Hepatocyte (in vitro differentiated cells): ENCODE data around the gene PTPRD. TPM values are rescaled to one million over a fixed set of nuclear protein-coding genes. Genes with fewer than 3 reads are reported as not detected.

Experiments
- DNase-seq: peaks from one replicate; pipeline ENCODE4 v3.0.0-alpha.2; 2016; ENCODE audit warnings: low spot score
- H2AFZ ChIP-seq: fragments of 200-600 bp; sonication (generic); 2 replicates; pipeline ENCODE4 v1.6.0; 2016; ENCODE audit warnings: antibody characterized with exemption, mild to moderate bottlenecking
- H3K27ac ChIP-seq: fragments of 200-600 bp; sonication (generic); 2 replicates; pipeline ENCODE4 v1.5.1; 2016; ENCODE audit warnings: mild to moderate bottlenecking
- H3K27me3 ChIP-seq: fragments of 200-600 bp; sonication (generic); 2 replicates; pipeline ENCODE4 v1.6.1; 2016
- H3K36me3 ChIP-seq: fragments of 200-600 bp; sonication (generic); replicated peaks from 2 replicates; pipeline ENCODE4 v1.5.1; 2016; ENCODE audit warnings: low read depth; ENCODE audit not compliant: insufficient read depth
- H3K4me1 ChIP-seq: fragments of 200-600 bp; sonication (generic); 2 replicates; pipeline ENCODE4 v1.5.1; 2016; ENCODE audit warnings: mild to moderate bottlenecking, moderate library complexity; ENCODE audit not compliant: insufficient read depth
- H3K4me2 ChIP-seq: fragments of 200-600 bp; sonication (generic); 2 replicates; pipeline ENCODE4 v1.6.0; 2016
- H3K4me3 ChIP-seq: fragments of 200-600 bp; sonication (generic); 2 replicates; pipeline ENCODE4 v1.5.1; 2016; ENCODE audit warnings: mild to moderate bottlenecking
- H3K79me2 ChIP-seq: fragments of 200-600 bp; sonication (generic); 2 replicates; pipeline ENCODE4 v1.6.0; 2017; ENCODE audit warnings: mild to moderate bottlenecking
- H3K9me2 ChIP-seq: fragments of 200-600 bp; sonication (generic); replicated peaks from 2 replicates; pipeline ENCODE4 v1.6.0; 2017; ENCODE audit warnings: mild to moderate bottlenecking; ENCODE audit not compliant: insufficient read depth
- H3K9me3 ChIP-seq: fragments of 200-600 bp; sonication (generic); 2 replicates; pipeline ENCODE4 v1.5.1; 2016; ENCODE audit warnings: low read depth, mild to moderate bottlenecking
- H4K20me1 ChIP-seq: fragments of 200-600 bp; sonication (generic); 2 replicates; pipeline ENCODE4 v1.6.0; 2016; ENCODE audit warnings: mild to moderate bottlenecking; ENCODE audit not compliant: insufficient read depth, poor library complexity, severe bottlenecking
- EZH2 ChIP-seq: fragments of 200-600 bp; sonication (generic); IDR thresholded peaks from 2 replicates; pipeline ENCODE4 v1.6.1; 2016; ENCODE audit warnings: antibody characterized with exemption, mild to moderate bottlenecking, borderline replicate concordance
- EZH2phosphoT487 ChIP-seq: fragments of 200-600 bp; sonication (generic); IDR thresholded peaks from one replicate; pipeline ENCODE4 v1.6.1; 2018; ENCODE audit warnings: antibody characterized with exemption, mild to moderate bottlenecking, low read depth, moderate library complexity; ENCODE audit not compliant: unreplicated experiment, severe bottlenecking
- WGBS: methylation state at CpG from one replicate; pipeline ENCODE4 v1.1.6; 2016; ENCODE audit warnings: low lambda C conversion rate; ENCODE audit errors: missing lambda C conversion rate; 5-methylcytosine and 5-hydroxymethylcytosine counted together
- polyA plus RNA-seq: library from polyadenylated mRNA; unstranded; fragments of >200 nt; fragmentation: Nextera tagmentation; extraction: Ambion mirVana; gene quantifications from 2 replicates; pipeline ENCODE4 v1.2.1, GENCODE V29; 2016
- total RNA-seq: library from RNA; depleted of rRNA; stranded (reverse); fragments of >200 nt; gene quantifications from 2 replicates; pipeline ENCODE4 v1.2.3, GENCODE V29; 2014
- TF ChIP-seq, protein P1 (sequence below): fragments of 200-600 bp; sonication (generic); IDR thresholded peaks from 2 replicates; pipeline ENCODE4 v1.5.1; 2016; ENCODE audit warnings: antibody characterized with exemption, mild to moderate bottlenecking; ENCODE audit not compliant: poor library complexity

PTPRD gene
- total and polyA plus RNA-seq, 2 experiments from 2014 or later = 6.5 to 77.6 TPM

DNA sequence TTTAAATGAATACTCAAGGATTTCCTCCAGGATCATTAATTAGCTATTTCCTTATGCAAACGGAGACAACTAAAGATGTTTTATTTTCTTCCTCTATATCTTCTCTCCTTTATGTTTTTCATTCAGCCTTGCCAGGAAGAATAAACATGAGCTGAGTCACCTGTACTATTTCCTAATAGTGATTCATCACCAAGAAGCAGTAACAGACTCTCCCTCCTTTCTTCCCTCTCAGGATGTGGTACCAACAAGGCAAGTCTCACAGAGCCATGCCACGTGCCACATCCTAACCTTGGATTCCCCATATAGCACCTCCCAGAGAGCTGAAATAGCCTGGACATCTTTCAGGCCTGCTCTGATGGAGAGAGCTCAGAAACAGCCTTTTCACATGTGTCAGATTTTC, 2054.6 kb downstream of the PTPRD start:
- no peak for TF ChIP-seq EZH2phosphoT487
- TF ChIP-seq, protein P1, sequence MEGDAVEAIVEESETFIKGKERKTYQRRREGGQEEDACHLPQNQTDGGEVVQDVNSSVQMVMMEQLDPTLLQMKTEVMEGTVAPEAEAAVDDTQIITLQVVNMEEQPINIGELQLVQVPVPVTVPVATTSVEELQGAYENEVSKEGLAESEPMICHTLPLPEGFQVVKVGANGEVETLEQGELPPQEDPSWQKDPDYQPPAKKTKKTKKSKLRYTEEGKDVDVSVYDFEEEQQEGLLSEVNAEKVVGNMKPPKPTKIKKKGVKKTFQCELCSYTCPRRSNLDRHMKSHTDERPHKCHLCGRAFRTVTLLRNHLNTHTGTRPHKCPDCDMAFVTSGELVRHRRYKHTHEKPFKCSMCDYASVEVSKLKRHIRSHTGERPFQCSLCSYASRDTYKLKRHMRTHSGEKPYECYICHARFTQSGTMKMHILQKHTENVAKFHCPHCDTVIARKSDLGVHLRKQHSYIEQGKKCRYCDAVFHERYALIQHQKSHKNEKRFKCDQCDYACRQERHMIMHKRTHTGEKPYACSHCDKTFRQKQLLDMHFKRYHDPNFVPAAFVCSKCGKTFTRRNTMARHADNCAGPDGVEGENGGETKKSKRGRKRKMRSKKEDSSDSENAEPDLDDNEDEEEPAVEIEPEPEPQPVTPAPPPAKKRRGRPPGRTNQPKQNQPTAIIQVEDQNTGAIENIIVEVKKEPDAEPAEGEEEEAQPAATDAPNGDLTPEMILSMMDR = no peak
- TF ChIP-seq EZH2 = no peak
- 75% methylated on average over 2 of the region's 2 CpGs for WGBS
- Histone ChIP-seq H3K4me1 (peaks cover 7% of the 10 kb centered on the region), H3K27me3 (no peaks in the 10 kb centered on the region), H3K9me3 (no peaks in the 10 kb centered on the region), H3K4me2 (no peak overlapping the region), H3K4me3 (no peak overlapping the region), H3K27ac (no peak overlapping the region), H3K9me2 (no peaks in the 10 kb centered on the region), H3K79me2 (no peaks in the 10 kb centered on the region), H2AFZ (no peak overlapping the region), H3K36me3 (no peaks in the 10 kb centered on the region), H4K20me1 (no peaks in the 10 kb centered on the region)
- peak; percentile 22 for DNase-seq

GRCh38 chr9:8555762-8556500, 2056.9 kb downstream of the PTPRD start:
- Histone ChIP-seq H3K36me3 (no peaks in the 10 kb centered on the region), H3K4me2 (no peak overlapping the region), H3K4me3 (no peak overlapping the region), H4K20me1 (no peaks in the 10 kb centered on the region), H3K9me3 (no peaks in the 10 kb centered on the region), H3K27me3 (no peaks in the 10 kb centered on the region), H3K9me2 (no peaks in the 10 kb centered on the region), H3K4me1 (peaks cover 2% of the 10 kb centered on the region), H3K27ac (no peak overlapping the region), H2AFZ (no peak overlapping the region), H3K79me2 (no peaks in the 10 kb centered on the region)
- WGBS = 89% methylated on average over 4 of the region's 4 CpGs
- TF ChIP-seq, protein P1 = no peak
- no peak for TF ChIP-seq EZH2phosphoT487
- TF ChIP-seq EZH2 = no peak
- DNase-seq = no peak

- no peaks in the 10 kb centered on the region for H4K20me1 ChIP-seq
- no peak overlapping the region for H3K4me3 ChIP-seq
- H3K4me1 ChIP-seq = no peaks in the 10 kb centered on the region
- no peaks in the 10 kb centered on the region for H3K9me2 ChIP-seq
- 65% methylated on average over 4 of the region's 4 CpGs for WGBS
- no peak overlapping the region for H2AFZ ChIP-seq
- no peaks in the 10 kb centered on the region for H3K27me3 ChIP-seq
- no peak overlapping the region for H3K27ac ChIP-seq
- no peak for DNase-seq
- no peaks in the 10 kb centered on the region for H3K36me3 ChIP-seq
- TF ChIP-seq EZH2 = no peak
- TF ChIP-seq, protein P1 = no peak
- no peak for TF ChIP-seq EZH2phosphoT487
- no peaks in the 10 kb centered on the region for H3K79me2 ChIP-seq
- no peaks in the 10 kb centered on the region for H3K9me3 ChIP-seq
- H3K4me2 ChIP-seq = no peak overlapping the region
These were observed 2059.4 kb downstream of the PTPRD start for GRCh38 chr9:8553444-8553843.
